ENCODE data around the gene KLHDC7B. TPM values are rescaled to one million over a fixed set of nuclear protein-coding genes. Genes with fewer than 3 reads are reported as not detected.

Gene KLHDC7B
- total and polyA plus RNA-seq, 2 of the 13 experiments (the other 11 are each of a cell fraction or from before 2014, with no cell fraction given), result 0.11 TPM; not detected in 1

- TF ChIP-seq ATF4 (CRISPR knock-in tag; IDR thresholded peaks at IDR 0.05), result peak in 1 of 2 experiments; percentile 32; a peak in 1 of 4 replicates
- TF ChIP-seq ZKSCAN5 (CRISPR knock-in tag; IDR thresholded peaks at IDR 0.05), result no peak
- peak; percentile 80 for TF ChIP-seq NR2F6 (IDR thresholded peaks at IDR 0.05)
- peak; percentile 93 for TF ChIP-seq NR2F6 (CRISPR knock-in tag; IDR thresholded peaks at IDR 0.05)
- TF ChIP-seq TFDP2 (CRISPR knock-in tag; IDR thresholded peaks at IDR 0.05), result no peak; the same call in 1 of the 2 replicates
- TF ChIP-seq ZNF766 (CRISPR knock-in tag; IDR thresholded peaks at IDR 0.05; ENCODE audit: borderline replicate concordance), result peak; percentile 68; the same call in 1 of the 2 replicates
- TF ChIP-seq ZNF263 (CRISPR knock-in tag; IDR thresholded peaks at IDR 0.05), result no peak; the same call in 1 of the 2 replicates
- peak; percentile 74; the same call in 1 of the 2 replicates for TF ChIP-seq SRY (CRISPR knock-in tag; IDR thresholded peaks at IDR 0.05)
- no peak for TF ChIP-seq ZNF597 (CRISPR knock-in tag; IDR thresholded peaks at IDR 0.05)
- peak; percentile 88 for TF ChIP-seq NFYC (CRISPR knock-in tag; IDR thresholded peaks at IDR 0.05)
- no peak for TF ChIP-seq ATAD3A (CRISPR knock-in tag; IDR thresholded peaks at IDR 0.05)
- TF ChIP-seq SNAPC4 (CRISPR knock-in tag; IDR thresholded peaks at IDR 0.05), result no peak
- peak; percentile 93 for TF ChIP-seq NFYB (CRISPR knock-in tag; IDR thresholded peaks at IDR 0.05)
- peak; percentile 75; the same call in 1 of the 2 replicates for TF ChIP-seq DMAP1 (CRISPR knock-in tag; IDR thresholded peaks at IDR 0.05)
- TF ChIP-seq ZBTB26 (CRISPR knock-in tag; IDR thresholded peaks at IDR 0.05; ENCODE audit: borderline replicate concordance), result 0 out of 2 replicates have a peak, but pooled peaks have one; percentile 11
- TF ChIP-seq TFAP4 (IDR thresholded peaks at IDR 0.05; ENCODE audit: borderline replicate concordance, low read depth), result peak; percentile 23; the same call in 1 of the 2 replicates
- no peak for TF ChIP-seq ZFP36 (IDR thresholded peaks at IDR 0.05; ENCODE audit: borderline replicate concordance, low read depth, low read length, partially characterized antibody)
- no peak for TF ChIP-seq ZNF576 (CRISPR knock-in tag; IDR thresholded peaks at IDR 0.05)
- TF ChIP-seq MIER2 (CRISPR knock-in tag; IDR thresholded peaks at IDR 0.05), result 0 out of 2 replicates have a peak, but pooled peaks have one; percentile 43
Observed at GRCh38 chr22:50582493-50583293, 37.0 kb downstream of the KLHDC7B start, which contains the start of gene CHKB (continued).
